Omental fat pad (tissue), 4 donors: ENCODE measurements around the gene PARN. TPM values are rescaled to one million over a fixed set of nuclear protein-coding genes. Genes with fewer than 3 reads are reported as not detected.

ENCODE experiments used
- ATAC-seq: fragments of 150-250 bp; one replicate; pipeline ENCODE4 v1.9.1; 2016; ENCODE audit warnings: mild to moderate bottlenecking, moderate library complexity; ENCODE audit not compliant: low FRiP score
- DNase-seq: peaks from one replicate; pipeline ENCODE4 v3.0.0-alpha.2; 2019; ENCODE audit warnings: low spot score
- CTCF ChIP-seq, 3 donors: fragments of 450-650 bp; IDR thresholded peaks; one replicate each; pipeline ENCODE4 v1.5.1; 2016 to 2017; ENCODE audit warnings: antibody characterized with exemption in 3 of 3, mild to moderate bottlenecking in 3 of 3, moderate library complexity in 2 of 3
- total RNA-seq, 4 donors: library from RNA; depleted of rRNA; stranded (reverse); fragments of >200 nt; gene quantifications; one replicate each; pipeline ENCODE4 v1.1.0, GENCODE V29; 2016

PARN gene
- total RNA-seq, 4 donors from 2014 or later: 23.0 to 34.8 (median 26.4) TPM

- no peak for DNase-seq
- no peak for TF ChIP-seq CTCF (IDR thresholded peaks at IDR 0.05)
- no peak for ATAC-seq
Measured at GRCh38 chr16:14509675-14510132, 120.4 kb downstream of the PARN start.

GRCh38 chr16:14509055-14509454 is 121.0 kb downstream of the PARN start:
- TF ChIP-seq CTCF (IDR thresholded peaks at IDR 0.05): no peak
- ATAC-seq (peak; percentile 45), DNase-seq (no peak)

GRCh38 chr16:14505846-14506245 is 124.2 kb downstream of the PARN start:
- DNase-seq: no peak
- ATAC-seq: no peak
- TF ChIP-seq CTCF (IDR thresholded peaks at IDR 0.05): no peak

- ATAC-seq: no peak
- TF ChIP-seq CTCF (IDR thresholded peaks at IDR 0.05): no peak
- no peak for DNase-seq
Measured at GRCh38 chr16:14502932-14503741, 126.9 kb downstream of the PARN start.

GRCh38 chr16:14502256-14502875 is 127.7 kb downstream of the PARN start:
- TF ChIP-seq CTCF (IDR thresholded peaks at IDR 0.05): no peak
- DNase-seq: no peak
- no peak for ATAC-seq

GRCh38 chr16:14501331-14502255 is 128.5 kb downstream of the PARN start:
- peak; percentile 48 for DNase-seq
- peak; percentile 97 for ATAC-seq
- TF ChIP-seq CTCF (IDR thresholded peaks at IDR 0.05): no peak
